B cell (primary cell): ENCODE measurements around the gene HTR2B. TPM values are rescaled to one million over a fixed set of nuclear protein-coding genes. Genes with fewer than 3 reads are reported as not detected.
"Not testable (repeated sequence)": the region's sequence is repeated elsewhere in the genome, so short reads cannot be mapped to it uniquely, and the experiment has no call there.

Source experiments
- ATAC-seq: fragments of 200-7000 bp; cut with Tn5 transposase; one replicate; pipeline ENCODE4 v1.10.0; 2021; ENCODE audit warnings: low read depth, mild to moderate bottlenecking, moderate number of reproducible peaks, moderate library complexity
- CTCF ChIA-PET: fragments of 350-600 bp; sonication (Branson Sonifier 250); formaldehyde crosslinking; loops from one replicate; lab custom pipeline; 2021; ENCODE audit warnings: antibody characterized with exemption, inconsistent platforms; lab: Charles Lee
- POLR2A ChIA-PET: fragments of 350-600 bp; sonication (Branson Sonifier 250); formaldehyde crosslinking; loops from one replicate; lab custom pipeline; 2021; ENCODE audit warnings: antibody characterized with exemption; lab: Charles Lee
- DNase-seq: peaks from one replicate; pipeline ENCODE4 v3.0.0; 2013
- H2AFZ ChIP-seq: 2 replicates; pipeline ENCODE4 v1.6.1; 2012; ENCODE audit warnings: mild to moderate bottlenecking, low read depth, low read length; ENCODE audit not compliant: insufficient read depth, poor library complexity, severe bottlenecking
- H3K27ac ChIP-seq, 2 donors: 1 replicate in 1 of 2; 2 replicates in 1 of 2; pipeline ENCODE4 v1.5.1; 2012 to 2013; ENCODE audit warnings: low read length in 2 of 2, mild to moderate bottlenecking in 2 of 2, moderate library complexity in 1 of 2
- H3K27me3 ChIP-seq, 4 experiments: fragments of 200-600 bp in 1 of 4; sonication (generic) in 1 of 4; replicated peaks in 1 of 4; 1 replicate in 2 of 4; 2 replicates in 2 of 4; pipeline versions ENCODE4 v1.6.1 to v1.7.0; 2013 to 2016; ENCODE audit warnings: low read length in 3 of 4, mild to moderate bottlenecking in 2 of 4, mixed read lengths in 1 of 4, moderate library complexity in 1 of 4; ENCODE audit not compliant: insufficient read depth in 4 of 4, control insufficient read depth in 3 of 4; ENCODE audit errors: control extremely low read depth in 1 of 4
- H3K36me3 ChIP-seq, 2 experiments: replicated peaks in 1 of 2; 1 replicate in 1 of 2; 2 replicates in 1 of 2; pipeline versions ENCODE4 v1.6.1 to v1.7.1; 2013; ENCODE audit warnings: low read length in 1 of 2; ENCODE audit not compliant: insufficient read depth in 2 of 2, control insufficient read depth in 1 of 2; ENCODE audit errors: control extremely low read depth in 1 of 2, extremely low read depth in 1 of 2
- H3K4me1 ChIP-seq, 2 donors: fragments of 200-600 bp in 1 of 2; sonication (generic) in 1 of 2; 1 replicate in 1 of 2; 2 replicates in 1 of 2; pipeline versions ENCODE4 v1.5.1 to v1.6.1; 2013 to 2017; ENCODE audit warnings: low read length in 2 of 2; ENCODE audit not compliant: control insufficient read depth in 2 of 2, insufficient read depth in 2 of 2
- H3K4me2 ChIP-seq: replicated peaks from 2 replicates; pipeline ENCODE3; 2012; ENCODE audit warnings: mild to moderate bottlenecking, low read depth, low read length; ENCODE audit not compliant: poor library complexity, severe bottlenecking
- H3K4me3 ChIP-seq, 5 experiments: fragments of 200-600 bp in 1 of 5; sonication (generic) in 1 of 5; 1 replicate in 3 of 5; 2 replicates in 2 of 5; pipeline versions ENCODE4 v1.5.1 to v1.7.0; 2011 to 2016; ENCODE audit warnings: low read length in 4 of 5, mild to moderate bottlenecking in 4 of 5, low read depth in 2 of 5, control low read depth in 1 of 5, moderate library complexity in 1 of 5; ENCODE audit not compliant: insufficient read depth in 1 of 5; ENCODE audit errors: control extremely low read depth in 1 of 5, extremely low read depth in 1 of 5
- H3K79me2 ChIP-seq: fragments of 200-600 bp; sonication (generic); one replicate; pipeline ENCODE4 v1.6.0; 2016; ENCODE audit warnings: low read length; ENCODE audit not compliant: control insufficient read depth, insufficient read depth
- H3K9ac ChIP-seq: fragments of 200-600 bp; sonication (generic); 2 replicates; pipeline ENCODE4 v1.6.1; 2017; ENCODE audit warnings: mild to moderate bottlenecking, low read length, moderate library complexity
- H3K9me3 ChIP-seq, 3 donors: one replicate each; pipeline versions ENCODE4 v1.6.1 to v1.7.1; 2013; ENCODE audit warnings: low read length in 2 of 3; ENCODE audit not compliant: control insufficient read depth in 2 of 3, insufficient read depth in 1 of 3; ENCODE audit errors: control extremely low read depth in 1 of 3
- H4K20me1 ChIP-seq: 2 replicates; pipeline ENCODE4 v1.6.0; 2012; ENCODE audit warnings: mild to moderate bottlenecking, low read length; ENCODE audit not compliant: insufficient read depth, control insufficient read depth, poor library complexity, severe bottlenecking
- H3K27ac Mint-ChIP-seq: one replicate; pipeline ENCODE4 v1.8.0; 2021; ENCODE audit warnings: mixed read lengths
- H3K27me3 Mint-ChIP-seq: one replicate; pipeline ENCODE4 v1.8.0; 2021; ENCODE audit warnings: mixed read lengths
- H3K4me1 Mint-ChIP-seq: one replicate; pipeline ENCODE4 v1.8.0; 2021; ENCODE audit warnings: mixed read lengths
- H3K4me3 Mint-ChIP-seq: one replicate; pipeline ENCODE4 v1.8.0; 2021; ENCODE audit warnings: mixed read lengths
- H3K9me3 Mint-ChIP-seq: one replicate; pipeline ENCODE4 v1.8.0; 2022; ENCODE audit warnings: mixed read lengths; ENCODE audit not compliant: insufficient read depth
- CTCF ChIP-seq: fragments of 200-600 bp; IDR thresholded peaks from one replicate; pipeline ENCODE4 v1.8.0; 2022; ENCODE audit warnings: antibody characterized with exemption, mild to moderate bottlenecking
- EZH2 ChIP-seq: IDR thresholded peaks from 2 replicates; pipeline ENCODE4 v1.6.1; 2012; ENCODE audit warnings: borderline replicate concordance, low read depth, mild to moderate bottlenecking, moderate library complexity, low read length; ENCODE audit not compliant: insufficient read depth, poor library complexity, severe bottlenecking
- WGBS: methylation state at CpG from one replicate; pipeline ENCODE4 v1.1.5; 2013; ENCODE audit warnings: missing lambda C conversion rate; ENCODE audit not compliant: insufficient coverage; 5-methylcytosine and 5-hydroxymethylcytosine counted together
- intact Hi-C: fragments of 100-400 bp; cut with micrococcal nuclease; formaldehyde crosslinking; loops from one replicate; pipeline ENCODE4 v1.10.0; 2022
- polyA plus RNA-seq: library from polyadenylated mRNA; depleted of rRNA; stranded (reverse); fragments of >200 nt; gene quantifications from 2 replicates; pipeline ENCODE4 v1.2.3, GENCODE V29; 2012
- total RNA-seq, 2 donors: library from RNA; stranded (reverse); fragments of 120-200 nt in 1 of 2; gene quantifications; 1 replicate in 1 of 2; 2 replicates in 1 of 2; pipeline versions ENCODE4 v1.2.3 to v1.2.4, GENCODE V29; 2013 to 2022

HTR2B gene
- total and polyA plus RNA-seq, 2 donors (not counting 1 experiment from before 2014, with no cell fraction given): not detected

GRCh38 chr2:231146665-231147064 lies 21.8 kb upstream of the HTR2B start:
- intact Hi-C loops: no loop called here
- ChIA-PET CTCF (no interaction called here), POLR2A (no interaction called here)
- no peak overlapping the region for H3K4me3 ChIP-seq
- DNase-seq (no peak), ATAC-seq (no peak)
- Mint-ChIP-seq H3K4me1 (no peaks in the 10 kb centered on the region), H3K9me3 (no peaks in the 10 kb centered on the region), H3K4me3 (no peak overlapping the region), H3K27ac (no peak overlapping the region), H3K27me3 (no peaks in the 10 kb centered on the region)
- no peak overlapping the region for H3K27ac ChIP-seq
- H4K20me1 ChIP-seq: no peaks in the 10 kb centered on the region
- TF ChIP-seq CTCF (no peak), EZH2 (no peak)
- H3K4me2 ChIP-seq: no peak overlapping the region
- no peaks in the 10 kb centered on the region for H3K79me2 ChIP-seq
- H3K36me3 ChIP-seq: peaks cover 4 to 32% of the 10 kb centered on the region in 2 experiments
- no peaks in the 10 kb centered on the region for H3K4me1 ChIP-seq
- no peaks in the 10 kb centered on the region for H3K9me3 ChIP-seq
- H3K27me3 ChIP-seq: no peaks in the 10 kb centered on the region
- no peak overlapping the region for H3K9ac ChIP-seq
- WGBS: 100% methylated on average over 1 of the region's 2 CpGs
- H2AFZ ChIP-seq: no peak overlapping the region

GRCh38 chr2:231144896-231145295 lies 20.1 kb upstream of the HTR2B start:
- no peaks in the 10 kb centered on the region for H3K27me3 ChIP-seq
- H3K4me3 ChIP-seq: no peak overlapping the region
- H3K79me2 ChIP-seq: no peaks in the 10 kb centered on the region
- Mint-ChIP-seq H3K27ac (no peak overlapping the region), H3K4me1 (no peaks in the 10 kb centered on the region), H3K27me3 (no peaks in the 10 kb centered on the region), H3K4me3 (no peak overlapping the region), H3K9me3 (no peaks in the 10 kb centered on the region)
- TF ChIP-seq CTCF (no peak), EZH2 (no peak)
- H3K4me2 ChIP-seq: no peak overlapping the region
- no peaks in the 10 kb centered on the region for H3K9me3 ChIP-seq
- ChIA-PET POLR2A (no interaction called here), CTCF (interaction anchor here (2.8 kb wide), 1 partner anchor 17 kb away, joined by 6 read pairs; no protein-coding TSS in a partner anchor)
- no peaks in the 10 kb centered on the region for H3K4me1 ChIP-seq
- no peak for ATAC-seq
- H3K27ac ChIP-seq: no peak overlapping the region
- no peak overlapping the region for H3K9ac ChIP-seq
- intact Hi-C loops: no loop called here
- no peak for DNase-seq
- H4K20me1 ChIP-seq: no peaks in the 10 kb centered on the region
- peaks cover 4 to 29% of the 10 kb centered on the region in 2 experiments for H3K36me3 ChIP-seq
- no CpG with 5 or more reads among the region's 6 CpGs for WGBS
- no peak overlapping the region for H2AFZ ChIP-seq

- POLR2A ChIA-PET: interaction anchor here (0.5 kb wide), 1 partner anchor 1089 kb away, joined by 3 read pairs; no protein-coding TSS in a partner anchor
- intact Hi-C loops, H3K79me2 ChIP-seq, H3K4me3 Mint-ChIP-seq, H3K4me3 ChIP-seq, H3K27me3 ChIP-seq, H3K4me1 Mint-ChIP-seq, H3K27ac Mint-ChIP-seq, H3K9me3 Mint-ChIP-seq, H3K9me3 ChIP-seq, H3K27me3 Mint-ChIP-seq, ATAC-seq, H3K4me2 ChIP-seq, DNase-seq, H3K9ac ChIP-seq, H3K36me3 ChIP-seq, H2AFZ ChIP-seq, H4K20me1 ChIP-seq, H3K4me1 ChIP-seq, CTCF ChIA-PET, H3K27ac ChIP-seq: not testable (repeated sequence)
- WGBS: no CpG with 5 or more reads among the region's 8 CpGs
These were observed 16.0 kb upstream of the HTR2B start for GRCh38 chr2:231140808-231141207.
